ENCODE results near the gene TSC22D1.

GRCh38 chr13:44493213-44493812 is 82.8 kb downstream of the TSC22D1 start:
- TF ChIP-seq REST (IDR thresholded peaks at IDR 0.05; ENCODE audit: insufficient read depth in 1 of 2, low read depth in 2 of 2, low read length in 2 of 2) (no peak), TAF1 (IDR thresholded peaks at IDR 0.05; ENCODE audit: borderline replicate concordance, insufficient read depth, low read length) (no peak), POLR2AphosphoS5 (IDR thresholded peaks at IDR 0.05; ENCODE audit: low read depth, low read length) (no peak), FOXP2 (optimal IDR thresholded peaks at IDR 0.05; ENCODE audit: borderline replicate concordance, extremely low read depth, extremely low read length, insufficient read depth) (no peak), SIN3A (IDR thresholded peaks at IDR 0.05; ENCODE audit: borderline replicate concordance, insufficient read depth, low read length) (no peak)

All from PFSK-1 (cell line).